Activated CD4-positive, alpha-beta T cell treated with anti-CD3 and anti-CD28 coated beads, Interleukin-2, amount 10 ng/mL, durations not matched to agents 24 days and 14 days (primary cell): ENCODE measurements around the gene PALLD. TPM values are rescaled to one million over a fixed set of nuclear protein-coding genes. Genes with fewer than 3 reads are reported as not detected.

Experiments used
- DNase-seq: peaks from one replicate; pipeline ENCODE4 v3.0.0; 2022
- H3K27ac Mint-ChIP-seq: one replicate; pipeline ENCODE4 v1.8.0; 2022; ENCODE audit warnings: mild to moderate bottlenecking, mixed read lengths
- H3K27me3 Mint-ChIP-seq: one replicate; pipeline ENCODE4 v1.8.0; 2022; ENCODE audit warnings: mixed read lengths
- H3K36me3 Mint-ChIP-seq: one replicate; pipeline ENCODE4 v1.8.0; 2022; ENCODE audit warnings: low read depth, mild to moderate bottlenecking, mixed read lengths
- H3K4me1 Mint-ChIP-seq: one replicate; pipeline ENCODE4 v1.8.0; 2021; ENCODE audit warnings: mixed read lengths
- H3K4me3 Mint-ChIP-seq: one replicate; pipeline ENCODE4 v1.8.0; 2022; ENCODE audit warnings: mild to moderate bottlenecking, moderate library complexity, mixed read lengths
- H3K9me3 Mint-ChIP-seq: one replicate; pipeline ENCODE4 v1.8.0; 2021; ENCODE audit warnings: mixed read lengths
- intact Hi-C: fragments of 100-400 bp; cut with micrococcal nuclease; formaldehyde crosslinking; loops from one replicate; pipeline ENCODE4 v1.15.1; 2023
- total RNA-seq: library from RNA; stranded (reverse); gene quantifications from 2 replicates; pipeline ENCODE4 v1.2.3, GENCODE V29; 2022

PALLD gene
- total RNA-seq, 1 donor from 2014 or later: 34.3 TPM

DNA sequence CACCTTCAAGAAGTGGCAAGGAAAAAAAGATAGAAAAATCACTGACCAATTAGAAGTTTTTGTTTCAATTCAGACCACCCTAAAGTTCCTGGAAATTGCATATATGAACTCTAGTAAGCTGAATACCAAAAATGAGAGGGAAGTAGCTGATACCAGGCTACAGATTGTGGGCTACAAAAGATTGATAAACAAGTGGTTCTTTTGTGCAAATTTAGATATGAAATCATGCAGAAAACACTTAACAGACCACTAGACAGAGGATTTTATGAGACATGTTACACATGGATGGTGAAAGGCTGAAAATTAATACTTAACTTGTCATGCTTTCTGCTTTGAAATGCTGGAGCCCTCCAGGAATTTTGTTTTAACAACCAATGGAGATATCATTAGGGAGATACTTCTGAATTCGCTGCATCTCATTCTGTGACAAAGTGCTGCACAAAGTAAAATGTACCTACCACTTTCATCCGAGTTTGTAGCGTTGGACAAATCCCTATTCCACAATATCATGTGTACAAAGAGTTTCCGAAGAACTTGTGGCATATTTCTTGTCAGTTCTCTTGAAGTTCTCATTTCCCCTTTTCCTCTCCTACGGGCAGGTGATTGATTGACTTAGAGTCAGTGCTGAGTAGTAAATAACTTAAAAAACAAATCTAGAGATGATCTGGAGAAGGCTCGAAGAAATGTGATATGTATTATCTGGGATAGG, 235.0 kb downstream of the PALLD start:
- peaks cover 25% of the 10 kb centered on the region for H3K27me3 Mint-ChIP-seq
- H3K4me3 Mint-ChIP-seq: no peak overlapping the region
- no peaks in the 10 kb centered on the region for H3K36me3 Mint-ChIP-seq
- no peak for DNase-seq
- H3K9me3 Mint-ChIP-seq: peaks cover 19% of the 10 kb centered on the region
- H3K4me1 Mint-ChIP-seq: no peaks in the 10 kb centered on the region
- intact Hi-C loops: no loop called here
- H3K27ac Mint-ChIP-seq: no peak overlapping the region

DNA sequence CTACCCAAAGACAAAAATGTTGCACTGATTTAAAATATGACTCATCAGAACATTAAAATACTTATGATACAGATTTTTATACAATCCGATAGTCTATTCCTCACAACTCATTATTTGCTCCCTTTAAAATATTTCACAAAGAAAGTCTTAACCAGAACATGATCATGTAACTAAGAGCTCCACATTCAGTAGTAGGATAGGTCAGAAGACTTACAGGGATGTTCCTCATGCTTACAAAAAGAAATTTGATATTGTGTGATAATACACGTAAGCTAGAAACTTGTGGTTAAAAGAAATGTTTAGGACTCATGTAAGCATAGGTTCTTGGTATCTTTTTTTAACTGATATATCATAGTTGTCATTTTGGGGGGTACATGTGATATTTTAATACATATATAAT, 235.9 kb downstream of the PALLD start:
- no peak for DNase-seq
- Mint-ChIP-seq H3K4me3 (no peak overlapping the region), H3K4me1 (no peaks in the 10 kb centered on the region), H3K9me3 (peaks cover 17% of the 10 kb centered on the region), H3K27me3 (peaks cover 25% of the 10 kb centered on the region), H3K36me3 (no peaks in the 10 kb centered on the region), H3K27ac (no peak overlapping the region)
- intact Hi-C loops: no loop called here

DNA sequence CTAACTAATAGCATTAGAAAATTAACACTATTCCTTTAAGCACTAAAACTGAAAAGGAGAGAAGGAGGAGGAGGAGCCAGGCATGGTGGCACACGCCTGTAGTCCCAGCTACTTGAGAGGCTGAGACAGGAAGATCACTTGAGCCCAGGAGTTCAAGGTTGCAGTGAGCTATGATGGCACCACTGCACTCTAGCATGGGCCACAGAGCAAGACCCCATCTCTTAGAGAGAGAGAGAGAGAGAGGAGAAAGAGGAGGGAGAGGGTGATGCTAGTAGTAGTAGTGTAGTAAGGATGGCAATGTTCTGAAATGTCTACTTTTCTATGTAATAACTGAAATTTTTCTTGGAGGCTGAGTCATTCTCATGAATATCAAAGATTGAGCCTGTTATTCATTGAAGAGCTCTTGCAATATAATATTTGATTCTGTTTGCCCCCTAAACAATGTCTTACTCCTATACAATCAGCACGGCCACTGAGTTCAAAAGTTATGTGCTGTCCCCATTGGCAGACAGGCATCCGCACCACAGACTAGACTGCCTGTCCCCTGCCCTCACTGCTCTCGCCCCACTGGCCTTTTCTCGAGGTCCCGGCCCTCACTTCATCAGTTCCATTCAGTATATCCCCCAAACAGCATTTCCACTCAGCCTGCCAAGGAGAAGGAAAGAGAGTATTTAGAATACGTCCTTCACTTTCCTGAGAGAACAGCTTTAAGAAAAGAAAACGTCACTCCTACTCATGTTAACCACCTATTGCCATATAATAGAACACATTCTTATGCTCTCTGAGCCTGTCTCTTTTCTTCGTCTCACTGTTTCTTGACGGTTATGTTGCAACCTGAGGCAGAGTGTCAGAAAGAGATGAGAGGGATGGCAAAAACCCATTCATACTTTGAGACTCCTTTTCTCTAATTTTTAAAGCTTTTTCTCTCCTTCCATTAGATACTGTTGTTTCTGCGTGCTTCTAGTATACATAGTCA, 238.1 kb downstream of the PALLD start:
- no peaks in the 10 kb centered on the region for H3K4me1 Mint-ChIP-seq
- intact Hi-C loops: no loop called here
- no peak for DNase-seq
- peaks cover 25% of the 10 kb centered on the region for H3K27me3 Mint-ChIP-seq
- no peaks in the 10 kb centered on the region for H3K36me3 Mint-ChIP-seq
- peaks cover 5% of the 10 kb centered on the region for H3K9me3 Mint-ChIP-seq
- no peak overlapping the region for H3K27ac Mint-ChIP-seq
- no peak overlapping the region for H3K4me3 Mint-ChIP-seq

GRCh38 chr4:168735735-168736134, 238.9 kb downstream of the PALLD start:
- intact Hi-C loops: no loop called here
- Mint-ChIP-seq H3K4me3 (no peak overlapping the region), H3K36me3 (no peaks in the 10 kb centered on the region), H3K9me3 (no peaks in the 10 kb centered on the region), H3K4me1 (no peaks in the 10 kb centered on the region), H3K27ac (no peak overlapping the region), H3K27me3 (peaks cover 21% of the 10 kb centered on the region)
- DNase-seq: no peak

- no peak for DNase-seq
- Mint-ChIP-seq H3K4me1 (no peaks in the 10 kb centered on the region), H3K9me3 (no peaks in the 10 kb centered on the region), H3K27me3 (peaks cover 13% of the 10 kb centered on the region), H3K4me3 (no peak overlapping the region), H3K27ac (no peak overlapping the region), H3K36me3 (no peaks in the 10 kb centered on the region)
- intact Hi-C loops: no loop called here
Measured at GRCh38 chr4:168736860-168737805, 240.3 kb downstream of the PALLD start.

- intact Hi-C loops: no loop called here
- Mint-ChIP-seq H3K4me1 (no peaks in the 10 kb centered on the region), H3K36me3 (no peaks in the 10 kb centered on the region), H3K27me3 (peaks cover 9% of the 10 kb centered on the region), H3K4me3 (no peak overlapping the region), H3K27ac (no peak overlapping the region), H3K9me3 (no peaks in the 10 kb centered on the region)
- DNase-seq: no peak
Measured at GRCh38 chr4:168737806-168738172, 240.9 kb downstream of the PALLD start.

DNA sequence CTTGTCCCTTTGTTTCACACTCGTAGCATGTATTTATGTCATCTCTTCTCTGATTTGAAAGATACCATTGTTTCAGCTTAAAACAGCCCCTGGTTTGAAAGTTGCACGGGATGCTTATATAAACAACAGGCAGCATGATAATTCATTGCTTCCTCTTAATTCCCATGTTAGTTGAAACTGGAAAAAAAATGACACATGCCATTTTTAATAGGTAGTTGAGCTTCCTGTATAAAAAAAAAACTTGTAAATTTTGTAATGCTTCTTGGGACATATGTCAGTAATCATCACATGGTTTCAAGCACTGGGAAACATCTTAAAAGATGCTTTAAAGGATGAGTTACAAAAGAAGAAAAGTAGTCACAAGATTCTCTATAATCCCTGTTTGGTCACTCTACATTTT, 243.0 kb downstream of the PALLD start:
- Mint-ChIP-seq H3K9me3 (no peaks in the 10 kb centered on the region), H3K4me1 (no peaks in the 10 kb centered on the region), H3K4me3 (no peak overlapping the region), H3K27me3 (peaks cover 13% of the 10 kb centered on the region), H3K27ac (no peak overlapping the region), H3K36me3 (no peaks in the 10 kb centered on the region)
- intact Hi-C loops: no loop called here
- DNase-seq: no peak

- intact Hi-C loops: no loop called here
- Mint-ChIP-seq H3K27me3 (peaks cover 11% of the 10 kb centered on the region), H3K4me3 (no peak overlapping the region), H3K36me3 (no peaks in the 10 kb centered on the region), H3K9me3 (no peaks in the 10 kb centered on the region), H3K27ac (no peak overlapping the region), H3K4me1 (no peaks in the 10 kb centered on the region)
- DNase-seq: no peak
Measured at GRCh38 chr4:168740691-168741090, 243.8 kb downstream of the PALLD start.

DNA sequence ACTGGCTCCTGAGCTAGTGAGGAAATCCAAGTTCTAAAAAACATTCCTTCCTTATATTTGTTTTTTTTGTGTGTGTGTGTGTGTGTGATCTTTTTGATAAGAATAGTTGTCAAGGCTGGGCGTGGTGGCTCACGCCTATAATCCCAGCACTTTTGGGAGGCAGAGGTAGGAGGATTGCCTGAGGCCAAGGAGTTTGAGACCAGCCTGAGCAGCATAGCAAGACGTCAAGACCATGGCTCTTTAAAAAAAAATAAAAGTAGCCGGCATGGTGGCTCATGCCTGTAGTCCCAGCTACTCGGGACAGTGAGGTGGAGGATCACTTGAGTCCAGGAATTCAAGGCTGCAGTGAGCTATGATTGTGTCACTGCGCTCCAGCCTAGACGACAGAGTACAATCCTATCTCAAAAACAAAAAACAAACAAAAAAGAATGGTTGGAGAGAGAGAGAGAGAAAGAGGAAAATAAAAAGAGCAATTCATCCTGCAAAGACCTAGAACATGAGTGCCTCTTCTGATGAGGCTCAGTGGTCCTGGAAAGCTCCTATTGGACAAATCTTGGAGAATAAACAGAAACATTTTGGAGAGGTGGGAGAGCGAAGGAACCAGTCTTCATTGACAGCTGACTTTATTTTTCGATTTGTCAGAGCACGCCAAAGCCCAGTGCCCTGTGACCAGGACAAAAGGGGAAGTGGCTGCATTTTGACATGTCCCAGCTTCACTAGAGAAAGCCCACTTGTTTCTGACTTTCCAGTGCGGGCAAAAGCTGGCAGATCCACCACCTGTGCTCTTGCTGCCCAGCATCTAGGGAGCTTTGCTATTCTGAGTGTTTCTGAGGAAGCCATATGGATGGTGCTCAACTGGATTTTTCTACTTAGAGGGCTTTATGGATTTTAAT, 244.7 kb downstream of the PALLD start:
- no peak for DNase-seq
- H3K4me1 Mint-ChIP-seq: no peaks in the 10 kb centered on the region

DNA sequence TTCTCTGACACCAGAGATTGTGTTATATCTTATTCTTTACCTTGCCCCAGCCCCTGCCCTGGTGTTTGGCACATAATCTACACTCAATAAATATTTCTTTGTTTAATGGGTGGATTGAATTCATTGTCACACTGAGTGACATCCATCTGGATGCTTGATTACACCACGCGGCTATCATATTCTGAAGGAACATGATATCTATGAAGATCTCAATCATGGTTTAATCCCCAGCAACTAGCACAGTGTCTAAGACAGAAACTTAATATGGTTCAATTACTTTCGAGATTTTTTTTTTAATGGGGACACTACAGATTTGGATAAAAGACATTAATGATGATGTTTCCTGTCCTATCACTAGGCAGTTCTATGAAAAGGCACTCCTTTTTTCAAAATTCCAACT, 246.3 kb downstream of the PALLD start:
- DNase-seq: no peak
- intact Hi-C loops: no loop called here
- Mint-ChIP-seq H3K9me3 (no peaks in the 10 kb centered on the region), H3K27ac (no peak overlapping the region), H3K27me3 (peaks cover 11% of the 10 kb centered on the region), H3K4me1 (no peaks in the 10 kb centered on the region), H3K36me3 (no peaks in the 10 kb centered on the region), H3K4me3 (no peak overlapping the region)

More for the DNA sequence above, 244.7 kb downstream of the PALLD start:
- H3K36me3 Mint-ChIP-seq: no peaks in the 10 kb centered on the region
- H3K4me3 Mint-ChIP-seq: no peak overlapping the region
- H3K9me3 Mint-ChIP-seq: no peaks in the 10 kb centered on the region
- intact Hi-C loops: no loop called here
- H3K27me3 Mint-ChIP-seq: peaks cover 11% of the 10 kb centered on the region
- H3K27ac Mint-ChIP-seq: no peak overlapping the region

DNA sequence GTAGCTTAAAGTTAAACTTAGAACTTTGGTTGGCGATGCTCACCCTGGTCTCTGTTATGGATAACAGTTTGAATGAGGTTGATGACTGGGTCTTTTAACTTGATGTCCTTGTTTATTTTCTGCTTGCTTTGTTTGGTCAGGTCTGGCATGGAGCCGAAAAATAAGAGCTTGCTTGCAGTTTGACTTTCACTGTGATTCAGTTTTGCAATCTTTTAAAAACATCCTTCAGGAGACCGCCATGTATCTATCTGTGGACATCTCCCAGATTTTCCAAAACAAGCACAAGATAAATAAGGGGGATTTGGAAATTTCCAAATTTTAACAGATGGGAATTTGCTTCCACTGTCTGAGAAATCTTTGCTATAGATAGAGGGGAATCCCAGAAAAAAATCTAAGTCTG, 246.7 kb downstream of the PALLD start:
- no peaks in the 10 kb centered on the region for H3K4me1 Mint-ChIP-seq
- intact Hi-C loops: no loop called here
- H3K9me3 Mint-ChIP-seq: no peaks in the 10 kb centered on the region
- H3K27me3 Mint-ChIP-seq: peaks cover 11% of the 10 kb centered on the region
- no peak overlapping the region for H3K27ac Mint-ChIP-seq
- no peak overlapping the region for H3K4me3 Mint-ChIP-seq
- H3K36me3 Mint-ChIP-seq: no peaks in the 10 kb centered on the region
- no peak for DNase-seq

- intact Hi-C loops: no loop called here
- Mint-ChIP-seq H3K9me3 (no peaks in the 10 kb centered on the region), H3K4me1 (no peaks in the 10 kb centered on the region), H3K27me3 (peaks cover 11% of the 10 kb centered on the region), H3K36me3 (no peaks in the 10 kb centered on the region), H3K27ac (no peak overlapping the region), H3K4me3 (no peak overlapping the region)
- DNase-seq: no peak
Measured at GRCh38 chr4:168744021-168744420, 247.2 kb downstream of the PALLD start.

DNA sequence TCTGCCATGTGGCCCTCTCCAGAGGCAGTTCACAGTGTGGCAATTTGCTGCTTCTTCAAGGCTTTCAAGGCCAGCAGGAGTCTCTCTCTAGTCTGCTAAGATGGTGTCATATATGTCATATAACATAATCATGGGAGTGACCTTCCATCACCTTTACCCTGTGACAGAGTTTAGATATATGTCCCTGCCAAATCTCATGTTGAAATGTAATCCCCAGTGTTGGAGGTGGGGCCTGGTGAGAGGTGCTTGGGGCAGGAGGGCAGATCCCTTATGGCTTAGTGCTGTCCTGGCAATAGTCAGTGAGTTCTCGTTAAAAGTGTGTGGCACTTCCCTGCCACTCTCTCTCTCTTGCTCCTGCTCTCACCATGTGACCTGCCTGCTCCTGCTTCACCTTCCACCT, 252.0 kb downstream of the PALLD start:
- intact Hi-C loops: no loop called here
- DNase-seq: no peak
- H3K27me3 Mint-ChIP-seq: peaks cover 4% of the 10 kb centered on the region
- H3K27ac Mint-ChIP-seq: no peak overlapping the region
- H3K9me3 Mint-ChIP-seq: no peaks in the 10 kb centered on the region
- no peaks in the 10 kb centered on the region for H3K4me1 Mint-ChIP-seq
- H3K36me3 Mint-ChIP-seq: no peaks in the 10 kb centered on the region
- no peak overlapping the region for H3K4me3 Mint-ChIP-seq
